B cell (primary cell): ENCODE data around the gene PRKAG2.

Source experiments
- CTCF ChIP-seq: fragments of 200-600 bp; IDR thresholded peaks from one replicate; pipeline ENCODE4 v1.8.0; 2022; ENCODE audit warnings: antibody characterized with exemption, mild to moderate bottlenecking
- EZH2 ChIP-seq: IDR thresholded peaks from 2 replicates; pipeline ENCODE4 v1.6.1; 2012; ENCODE audit warnings: borderline replicate concordance, low read depth, mild to moderate bottlenecking, moderate library complexity, low read length; ENCODE audit not compliant: insufficient read depth, poor library complexity, severe bottlenecking

- TF ChIP-seq EZH2 (no peak), CTCF (no peak)
Measured at GRCh38 chr7:151833691-151834090, 43.2 kb downstream of the PRKAG2 start.
